ENCODE measurements around the gene ASPRV1.

Gene ASPRV1

DNA sequence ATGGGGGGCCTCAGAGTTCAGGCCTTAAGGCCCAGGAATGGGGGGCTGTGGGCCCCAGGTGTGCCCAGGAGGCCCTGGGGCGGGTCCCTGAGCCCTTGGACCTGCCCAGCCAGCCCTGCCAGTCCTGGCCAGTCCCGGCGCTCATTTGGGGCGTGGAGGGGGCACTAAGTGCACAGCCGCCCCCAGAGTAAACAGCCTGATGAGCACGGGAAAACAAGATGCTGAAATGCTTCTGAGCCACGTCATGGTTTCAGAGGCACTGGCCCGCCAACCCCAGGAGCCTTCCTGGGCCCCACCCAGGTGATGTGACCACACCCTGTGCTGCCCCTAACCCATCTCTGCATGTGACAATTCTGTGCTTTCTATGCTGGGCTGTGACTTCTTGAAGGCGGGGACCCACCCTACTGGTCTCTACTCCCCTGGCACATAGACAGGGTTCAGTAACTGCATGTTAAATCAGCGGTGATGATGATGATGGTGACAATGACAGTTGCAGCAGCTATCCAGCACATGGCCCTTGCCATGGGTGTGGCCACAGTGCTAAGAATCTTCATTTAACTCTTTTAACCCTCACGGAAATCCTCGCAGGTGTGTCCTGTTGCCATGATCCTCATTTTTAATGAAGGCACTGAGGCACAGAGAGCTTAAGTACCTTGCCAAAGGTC lies 28.1 kb upstream of the ASPRV1 start:
- no peak for DNase-seq
- no peaks in the 10 kb centered on the region for H3K9me3 ChIP-seq (ENCODE audit: control insufficient read depth, low read length)
- H3K27ac ChIP-seq (ENCODE audit: insufficient read depth, low read length, poor library complexity, severe bottlenecking): no peak overlapping the region
- H3K36me3 ChIP-seq (ENCODE audit: control insufficient read depth, insufficient read depth, low read length): peaks cover 10% of the 10 kb centered on the region
- no peaks in the 10 kb centered on the region for H3K27me3 ChIP-seq (replicated peaks; ENCODE audit: control insufficient read depth, insufficient read depth, low read length, poor library complexity, severe bottlenecking)
- no peaks in the 10 kb centered on the region for H3K4me1 ChIP-seq (ENCODE audit: control insufficient read depth, insufficient read depth, low read length, poor library complexity, severe bottlenecking)
- H3K4me3 ChIP-seq (ENCODE audit: insufficient read depth, low read depth, low read length, poor library complexity, severe bottlenecking): no peak overlapping the region

DNA sequence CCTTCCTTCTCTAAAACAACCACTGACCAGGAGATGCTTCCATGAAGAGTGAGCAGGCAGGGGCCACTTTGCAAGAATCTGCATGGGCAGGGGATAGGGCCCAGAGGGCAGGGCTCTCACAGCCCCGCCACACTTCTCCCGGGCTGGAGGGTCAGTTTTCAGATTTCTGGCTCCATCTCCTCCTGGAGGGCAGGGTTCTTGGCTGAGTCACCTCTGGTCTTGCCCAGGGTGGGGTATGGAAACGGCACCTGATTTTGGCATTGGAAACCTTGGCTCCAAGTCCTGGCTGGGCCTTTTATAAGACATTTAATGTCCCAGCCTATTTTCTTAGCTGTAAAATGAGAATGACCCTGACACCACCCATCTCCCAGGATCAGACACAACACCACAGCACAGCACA lies 27.6 kb upstream of the ASPRV1 start:
- no peak for DNase-seq
- Histone ChIP-seq H3K4me3 (ENCODE audit: insufficient read depth, low read depth, low read length, poor library complexity, severe bottlenecking) (no peak overlapping the region), H3K36me3 (ENCODE audit: control insufficient read depth, insufficient read depth, low read length) (peaks cover 5% of the 10 kb centered on the region), H3K4me1 (ENCODE audit: control insufficient read depth, insufficient read depth, low read length, poor library complexity, severe bottlenecking) (no peaks in the 10 kb centered on the region), H3K9me3 (ENCODE audit: control insufficient read depth, low read length) (no peaks in the 10 kb centered on the region), H3K27ac (ENCODE audit: insufficient read depth, low read length, poor library complexity, severe bottlenecking) (no peak overlapping the region), H3K27me3 (replicated peaks; ENCODE audit: control insufficient read depth, insufficient read depth, low read length, poor library complexity, severe bottlenecking) (no peaks in the 10 kb centered on the region)

DNA sequence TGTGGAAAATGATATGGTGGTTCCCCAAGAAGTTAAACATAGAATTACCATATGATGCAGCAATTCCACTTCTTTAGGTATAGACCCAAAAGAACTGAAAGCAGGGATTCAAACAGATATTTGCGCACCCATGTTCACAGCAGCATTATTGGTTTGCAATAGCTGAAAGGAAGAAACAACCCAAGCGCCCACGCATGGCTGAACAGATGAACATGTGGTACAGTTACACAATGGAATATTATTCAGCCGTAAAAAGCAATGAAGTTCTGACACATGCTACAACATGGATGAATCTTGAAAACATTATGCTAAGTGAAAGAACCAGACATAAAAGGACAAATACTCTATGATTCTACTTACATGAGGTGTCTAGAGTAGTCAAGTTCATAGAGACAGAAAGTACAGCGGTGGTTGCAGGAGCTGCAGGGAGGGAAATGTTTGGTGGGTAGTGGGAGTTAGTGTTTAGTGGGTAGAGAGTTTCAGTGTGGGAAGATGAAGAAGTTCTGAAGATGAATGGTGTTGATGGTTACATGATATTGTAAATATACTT lies 26.7 kb upstream of the ASPRV1 start:
- H3K27me3 ChIP-seq (replicated peaks; ENCODE audit: control insufficient read depth, insufficient read depth, low read length, poor library complexity, severe bottlenecking): no peaks in the 10 kb centered on the region
- H3K9me3 ChIP-seq (ENCODE audit: control insufficient read depth, low read length): no peaks in the 10 kb centered on the region
- H3K36me3 ChIP-seq (ENCODE audit: control insufficient read depth, insufficient read depth, low read length): no peaks in the 10 kb centered on the region
- no peak for DNase-seq
- no peak overlapping the region for H3K4me3 ChIP-seq (ENCODE audit: insufficient read depth, low read depth, low read length, poor library complexity, severe bottlenecking)
- no peaks in the 10 kb centered on the region for H3K4me1 ChIP-seq (ENCODE audit: control insufficient read depth, insufficient read depth, low read length, poor library complexity, severe bottlenecking)
- no peak overlapping the region for H3K27ac ChIP-seq (ENCODE audit: insufficient read depth, low read length, poor library complexity, severe bottlenecking)

DNA sequence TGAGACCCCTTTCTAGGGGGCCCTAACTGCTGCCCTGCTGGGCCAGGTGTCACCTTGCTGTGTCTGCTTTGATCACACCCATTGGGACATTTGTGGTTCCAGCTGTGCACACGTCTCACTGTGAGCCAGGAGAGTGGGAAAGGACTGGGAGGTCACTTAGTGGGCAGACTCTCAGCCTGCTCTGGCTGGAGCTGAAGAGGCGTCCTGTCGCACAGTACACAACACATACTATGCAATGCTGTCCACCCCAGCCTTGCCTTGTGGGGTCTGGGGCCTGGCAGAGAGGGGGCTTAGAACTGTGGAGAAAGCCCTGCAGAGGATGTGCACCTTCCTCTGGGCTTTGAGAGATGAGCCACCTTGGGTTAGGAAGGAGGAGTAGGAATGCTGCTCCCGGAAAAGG lies 25.3 kb upstream of the ASPRV1 start:
- no peaks in the 10 kb centered on the region for H3K27me3 ChIP-seq (replicated peaks; ENCODE audit: control insufficient read depth, insufficient read depth, low read length, poor library complexity, severe bottlenecking)
- no peaks in the 10 kb centered on the region for H3K4me1 ChIP-seq (ENCODE audit: control insufficient read depth, insufficient read depth, low read length, poor library complexity, severe bottlenecking)
- no peaks in the 10 kb centered on the region for H3K36me3 ChIP-seq (ENCODE audit: control insufficient read depth, insufficient read depth, low read length)
- DNase-seq: no peak
- H3K27ac ChIP-seq (ENCODE audit: insufficient read depth, low read length, poor library complexity, severe bottlenecking): no peak overlapping the region
- H3K4me3 ChIP-seq (ENCODE audit: insufficient read depth, low read depth, low read length, poor library complexity, severe bottlenecking): no peak overlapping the region
- no peaks in the 10 kb centered on the region for H3K9me3 ChIP-seq (ENCODE audit: control insufficient read depth, low read length)

DNA sequence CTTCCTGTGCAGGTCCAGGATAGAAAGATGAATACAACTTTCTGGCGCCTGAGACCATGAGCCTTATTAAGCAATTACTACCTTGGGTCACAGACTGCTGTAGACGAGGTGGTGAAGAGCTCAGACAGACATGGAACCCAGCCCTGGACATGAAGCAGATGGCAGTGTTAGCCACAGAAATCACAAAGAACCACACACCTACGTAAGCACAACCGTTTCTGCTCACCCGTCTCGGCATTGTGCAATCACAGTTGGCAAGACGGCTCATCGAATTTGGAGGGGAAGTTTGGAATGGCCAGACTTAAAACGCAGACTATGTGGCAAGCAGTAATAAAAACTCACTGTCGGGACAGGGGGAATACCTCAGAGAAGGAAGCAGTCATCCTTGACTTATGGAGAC lies 24.3 kb upstream of the ASPRV1 start:
- Histone ChIP-seq H3K27me3 (replicated peaks; ENCODE audit: control insufficient read depth, insufficient read depth, low read length, poor library complexity, severe bottlenecking) (no peaks in the 10 kb centered on the region), H3K36me3 (ENCODE audit: control insufficient read depth, insufficient read depth, low read length) (no peaks in the 10 kb centered on the region), H3K27ac (ENCODE audit: insufficient read depth, low read length, poor library complexity, severe bottlenecking) (no peak overlapping the region), H3K9me3 (ENCODE audit: control insufficient read depth, low read length) (no peaks in the 10 kb centered on the region), H3K4me1 (ENCODE audit: control insufficient read depth, insufficient read depth, low read length, poor library complexity, severe bottlenecking) (no peaks in the 10 kb centered on the region), H3K4me3 (ENCODE audit: insufficient read depth, low read depth, low read length, poor library complexity, severe bottlenecking) (no peak overlapping the region)
- DNase-seq: no peak

DNA sequence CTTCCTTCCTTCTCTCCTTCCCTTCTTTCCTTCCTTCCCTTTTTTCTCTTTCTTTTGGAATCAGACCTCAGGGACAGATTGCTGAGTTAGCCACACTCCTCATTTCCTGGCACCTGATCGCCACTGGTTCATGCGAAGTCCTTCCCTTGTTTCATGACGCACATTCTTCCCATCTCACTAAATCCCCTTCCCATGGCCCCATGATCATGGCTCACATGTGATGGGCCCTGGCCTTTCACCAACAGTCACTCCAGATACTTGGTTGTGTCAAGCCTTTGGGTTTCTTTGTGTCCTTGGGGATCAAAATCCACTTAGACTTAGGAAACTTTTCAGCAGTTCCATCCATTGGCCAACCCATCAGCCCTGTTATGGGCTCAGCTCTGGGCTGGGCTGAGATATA lies 23.8 kb upstream of the ASPRV1 start:
- Histone ChIP-seq H3K4me1 (ENCODE audit: control insufficient read depth, insufficient read depth, low read length, poor library complexity, severe bottlenecking) (no peaks in the 10 kb centered on the region), H3K27ac (ENCODE audit: insufficient read depth, low read length, poor library complexity, severe bottlenecking) (no peak overlapping the region), H3K9me3 (ENCODE audit: control insufficient read depth, low read length) (no peaks in the 10 kb centered on the region), H3K4me3 (ENCODE audit: insufficient read depth, low read depth, low read length, poor library complexity, severe bottlenecking) (no peak overlapping the region), H3K27me3 (replicated peaks; ENCODE audit: control insufficient read depth, insufficient read depth, low read length, poor library complexity, severe bottlenecking) (no peaks in the 10 kb centered on the region), H3K36me3 (ENCODE audit: control insufficient read depth, insufficient read depth, low read length) (no peaks in the 10 kb centered on the region)
- no peak for DNase-seq

DNA sequence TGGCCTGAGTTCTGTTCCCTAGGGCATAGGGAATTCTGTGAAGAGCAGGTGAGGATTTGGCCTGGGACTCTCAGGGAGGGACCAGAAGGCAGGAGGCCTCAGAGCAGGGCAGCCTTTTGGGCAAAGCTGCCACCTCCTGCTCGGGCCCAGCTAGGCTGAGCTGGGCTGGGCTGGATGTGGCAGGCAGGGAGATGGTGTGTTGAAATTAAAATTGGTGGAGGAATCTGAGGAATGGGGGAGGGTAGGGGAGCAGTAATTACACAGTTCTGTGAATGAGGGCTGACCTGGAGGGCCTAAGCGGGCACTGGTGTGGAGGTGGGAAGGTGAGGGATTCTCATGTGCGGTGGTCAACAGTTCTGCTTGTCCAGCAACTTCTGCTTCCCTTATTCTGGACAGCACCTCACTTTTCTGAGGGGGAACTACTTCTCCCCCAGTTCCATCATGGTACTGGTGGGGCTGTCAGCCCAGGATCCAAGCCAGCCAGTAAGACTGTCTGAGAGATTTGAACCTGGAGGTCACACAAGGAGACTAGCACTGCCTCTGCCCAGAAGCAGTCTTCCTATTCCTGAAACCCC lies 22.0 kb upstream of the ASPRV1 start:
- Histone ChIP-seq H3K27ac (ENCODE audit: insufficient read depth, low read length, poor library complexity, severe bottlenecking) (no peak overlapping the region), H3K4me3 (ENCODE audit: insufficient read depth, low read depth, low read length, poor library complexity, severe bottlenecking) (no peak overlapping the region), H3K9me3 (ENCODE audit: control insufficient read depth, low read length) (no peaks in the 10 kb centered on the region), H3K4me1 (ENCODE audit: control insufficient read depth, insufficient read depth, low read length, poor library complexity, severe bottlenecking) (no peaks in the 10 kb centered on the region), H3K36me3 (ENCODE audit: control insufficient read depth, insufficient read depth, low read length) (no peaks in the 10 kb centered on the region), H3K27me3 (replicated peaks; ENCODE audit: control insufficient read depth, insufficient read depth, low read length, poor library complexity, severe bottlenecking) (no peaks in the 10 kb centered on the region)
- no peak for DNase-seq

DNA sequence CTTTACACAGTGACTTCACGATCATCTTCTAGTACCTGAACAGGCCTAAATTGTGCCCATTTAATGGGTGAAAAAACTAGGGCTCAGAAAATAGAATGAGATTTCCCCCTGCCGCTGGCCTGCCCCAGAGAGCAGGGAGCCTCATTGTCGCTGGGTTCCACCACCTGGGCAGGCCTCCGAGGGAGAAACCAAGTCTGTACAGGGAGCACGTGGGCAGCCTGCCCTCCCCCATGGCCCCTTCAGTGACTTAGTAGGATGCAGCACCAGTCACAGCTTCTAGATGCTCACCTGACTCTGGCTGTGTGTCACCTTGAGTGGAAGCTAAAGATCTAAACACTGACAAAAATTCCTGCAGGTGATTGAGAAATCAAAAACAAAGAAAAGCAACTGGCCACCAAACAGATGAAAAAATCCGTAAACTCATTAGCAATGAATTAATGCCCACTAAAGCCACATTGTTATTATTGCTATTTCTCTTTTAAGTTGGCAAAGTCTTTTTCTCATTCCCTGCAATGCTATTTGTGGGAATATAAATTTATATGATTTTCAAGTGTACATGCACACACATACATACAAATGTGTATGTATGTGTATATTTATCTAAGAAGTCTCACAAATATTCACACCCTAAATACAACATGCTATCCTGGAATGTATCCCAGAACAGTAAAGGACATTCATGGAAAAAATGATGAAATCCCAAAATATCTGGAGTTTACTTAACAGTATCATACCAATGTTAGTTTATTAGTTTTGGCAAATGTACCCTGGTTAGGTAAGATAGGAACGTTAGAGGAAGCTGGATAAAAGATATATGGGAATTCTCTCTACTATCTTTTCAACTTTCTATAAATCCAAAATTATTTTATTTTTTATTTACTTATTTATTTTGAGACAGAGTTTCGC lies 18.7 kb upstream of the ASPRV1 start:
- H3K27ac ChIP-seq (ENCODE audit: insufficient read depth, low read length, poor library complexity, severe bottlenecking): no peak overlapping the region
- no peaks in the 10 kb centered on the region for H3K27me3 ChIP-seq (replicated peaks; ENCODE audit: control insufficient read depth, insufficient read depth, low read length, poor library complexity, severe bottlenecking)
- no peaks in the 10 kb centered on the region for H3K36me3 ChIP-seq (ENCODE audit: control insufficient read depth, insufficient read depth, low read length)
- no peaks in the 10 kb centered on the region for H3K9me3 ChIP-seq (ENCODE audit: control insufficient read depth, low read length)
- no peaks in the 10 kb centered on the region for H3K4me1 ChIP-seq (ENCODE audit: control insufficient read depth, insufficient read depth, low read length, poor library complexity, severe bottlenecking)
- DNase-seq: no peak
- no peak overlapping the region for H3K4me3 ChIP-seq (ENCODE audit: insufficient read depth, low read depth, low read length, poor library complexity, severe bottlenecking)

DNA sequence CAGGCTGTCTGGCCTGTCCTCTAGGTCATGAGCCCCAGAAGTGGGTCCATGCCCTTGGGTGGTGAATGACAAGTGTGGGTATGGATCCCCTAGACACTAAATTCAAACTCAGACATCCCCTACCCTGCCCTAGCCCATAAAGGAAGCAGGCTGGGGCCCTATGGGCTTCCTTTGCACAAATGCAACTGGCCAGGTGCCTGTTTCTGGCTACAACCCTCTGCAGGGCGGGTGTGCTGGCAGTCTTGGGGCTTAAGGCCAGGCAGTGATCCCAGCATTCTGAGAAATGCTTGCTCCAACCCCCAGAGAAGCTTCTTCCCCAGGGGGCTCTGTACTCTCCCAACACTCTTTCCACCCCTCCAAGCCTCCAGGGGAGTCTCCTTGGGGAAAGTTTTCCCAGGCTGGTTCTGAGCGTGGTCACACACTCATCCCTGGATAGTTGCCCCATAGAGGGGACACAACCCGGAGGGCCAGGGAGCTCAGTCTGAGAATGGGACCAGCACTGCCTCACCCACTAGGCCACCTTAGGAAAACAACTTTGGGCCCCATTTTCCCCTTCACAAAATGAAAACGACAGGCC lies 16.6 kb upstream of the ASPRV1 start:
- H3K27ac ChIP-seq (ENCODE audit: insufficient read depth, low read length, poor library complexity, severe bottlenecking): no peak overlapping the region
- no peaks in the 10 kb centered on the region for H3K9me3 ChIP-seq (ENCODE audit: control insufficient read depth, low read length)

More for the DNA sequence above, 16.6 kb upstream of the ASPRV1 start:
- H3K36me3 ChIP-seq (ENCODE audit: control insufficient read depth, insufficient read depth, low read length): no peaks in the 10 kb centered on the region
- DNase-seq: no peak
- no peak overlapping the region for H3K4me3 ChIP-seq (ENCODE audit: insufficient read depth, low read depth, low read length, poor library complexity, severe bottlenecking)
- H3K4me1 ChIP-seq (ENCODE audit: control insufficient read depth, insufficient read depth, low read length, poor library complexity, severe bottlenecking): no peaks in the 10 kb centered on the region
- no peaks in the 10 kb centered on the region for H3K27me3 ChIP-seq (replicated peaks; ENCODE audit: control insufficient read depth, insufficient read depth, low read length, poor library complexity, severe bottlenecking)

All from effector memory CD4-positive, alpha-beta T cell (primary cell).